ENCODE data around the gene SMYD4. TPM values are rescaled to one million over a fixed set of nuclear protein-coding genes. Genes with fewer than 3 reads are reported as not detected.
A peak's percentile ranks its signal among the peaks of the same experiment; 100 is the strongest.

The SMYD4 gene
- total and polyA plus RNA-seq, 12 donors = 5.1 to 20.2 (median 14.6) TPM

- intact Hi-C loops (cut with DNase I) = loop anchor here (5.0 kb wide), 1 partner anchor 56 kb away; no protein-coding TSS in a partner anchor
- 53 to 61% (median 55%) methylated on average over 15 to 19 of the region's 19 CpGs for WGBS, 4 donors
- TF ChIP-seq CTCF (IDR thresholded peaks at IDR 0.05) (no peak), POLR2A (IDR thresholded peaks at IDR 0.05) (no peak)
- peaks cover 0 to 11% of the 10 kb centered on the region in 2 donors for H3K36me3 ChIP-seq (replicated peaks in 1 of 2)
- H3K9me3 ChIP-seq (replicated peaks in 1 of 3) = no peaks in the 10 kb centered on the region
- no peaks in the 10 kb centered on the region for H3K27me3 ChIP-seq
- DNase-seq = peak; percentile 56 to 76 (median 61)
- H3K4me3 ChIP-seq = no peak overlapping the region
- peak overlapping the region; percentile 86 to 98 (median 97) for H3K27ac ChIP-seq
- H3K4me1 ChIP-seq (replicated peaks in 1 of 2) = peaks cover 25 to 46% of the 10 kb centered on the region in 2 donors
These were observed 46.4 kb downstream of the SMYD4 start for GRCh38 chr17:1783271-1783670.

- 64 to 76% (median 69%) methylated on average over 5 to 6 of the region's 6 CpGs for WGBS, 4 donors
- no peak overlapping the region for H3K4me3 ChIP-seq
- H3K4me1 ChIP-seq (replicated peaks in 1 of 2) = peaks cover 17 to 36% of the 10 kb centered on the region in 2 donors
- intact Hi-C loops (cut with DNase I) = loop anchor here (5.0 kb wide), 1 partner anchor 55 kb away; no protein-coding TSS in a partner anchor
- H3K27me3 ChIP-seq = no peaks in the 10 kb centered on the region
- peaks cover 0 to 22% of the 10 kb centered on the region in 2 donors for H3K36me3 ChIP-seq (replicated peaks in 1 of 2)
- no peak for DNase-seq
- H3K9me3 ChIP-seq (replicated peaks in 1 of 3) = no peaks in the 10 kb centered on the region
- H3K27ac ChIP-seq = peak overlapping the region in 3 of 5 donors; percentile 71 to 98 (median 97)
- TF ChIP-seq CTCF (IDR thresholded peaks at IDR 0.05) = no peak
- TF ChIP-seq POLR2A (IDR thresholded peaks at IDR 0.05) = no peak
These were observed 47.5 kb downstream of the SMYD4 start for GRCh38 chr17:1782171-1782567.

GRCh38 chr17:1779571-1780131 is 50.1 kb downstream of the SMYD4 start:
- H3K27me3 ChIP-seq = no peaks in the 10 kb centered on the region
- peaks cover 0 to 34% of the 10 kb centered on the region in 2 donors for H3K36me3 ChIP-seq (replicated peaks in 1 of 2)
- H3K9me3 ChIP-seq (replicated peaks in 1 of 3) = no peaks in the 10 kb centered on the region
- intact Hi-C loops (cut with DNase I) = loop anchor here (5.0 kb wide), 1 partner anchor 52 kb away; no protein-coding TSS in a partner anchor
- WGBS, 4 donors = 55 to 67% (median 58%) methylated on average over 8 of the region's 8 CpGs
- H3K27ac ChIP-seq = peak overlapping the region in 4 of 5 donors; percentile 26 to 85 (median 62)
- H3K4me1 ChIP-seq (replicated peaks in 1 of 2) = peaks cover 11 to 22% of the 10 kb centered on the region in 2 donors
- TF ChIP-seq CTCF (IDR thresholded peaks at IDR 0.05) = no peak
- TF ChIP-seq POLR2A (IDR thresholded peaks at IDR 0.05) = no peak
- peak in 6 of 7 donors; percentile 52 to 87 (median 64) for DNase-seq
- H3K4me3 ChIP-seq = no peak overlapping the region

GRCh38 chr17:1776857-1777256 is 52.8 kb downstream of the SMYD4 start:
- peaks cover 0 to 34% of the 10 kb centered on the region in 2 donors for H3K36me3 ChIP-seq (replicated peaks in 1 of 2)
- peak overlapping the region in 1 of 5 donors; percentile 11 for H3K27ac ChIP-seq

More at GRCh38 chr17:1776857-1777256, 52.8 kb downstream of the SMYD4 start:
- no peak for DNase-seq
- intact Hi-C loops (cut with DNase I) = no loop called here
- WGBS, 4 donors = 92 to 99% (median 95%) methylated on average over 7 of the region's 7 CpGs
- TF ChIP-seq CTCF (IDR thresholded peaks at IDR 0.05) = no peak
- no peak for TF ChIP-seq POLR2A (IDR thresholded peaks at IDR 0.05)
- no peaks in the 10 kb centered on the region for H3K9me3 ChIP-seq (replicated peaks in 1 of 3)
- no peak overlapping the region for H3K4me3 ChIP-seq
- peaks cover 0 to 11% of the 10 kb centered on the region in 2 donors for H3K4me1 ChIP-seq (replicated peaks in 1 of 2)
- H3K27me3 ChIP-seq = no peaks in the 10 kb centered on the region

Measured in adrenal gland (tissue), 12 donors.